ENCODE results near the gene CAD. TPM values are rescaled to one million over a fixed set of nuclear protein-coding genes. Genes with fewer than 3 reads are reported as not detected.
A peak's percentile ranks its signal among the peaks of the same experiment; 100 is the strongest.

CAD gene
- total and polyA plus RNA-seq, 2 donors (not counting 3 experiments of a cell fraction or from before 2014, with no cell fraction given), result 60.3 to 91.4 TPM

GRCh38 chr2:27262379-27263286 lies 45.5 kb downstream of the CAD start, which contains the start of gene SLC30A3:
SLC30A3 (minus strand) TSS chr2:27263047; CDS start chr2:27262906, 141 bp downstream.
- CTCF ChIA-PET, result interaction anchor here (0.8 to 6.9 kb wide), 10 partner anchors 9 to 93 kb away, joined by 3 to 143 read pairs (median 4); partner anchors contain the start of gene TRIM54
- FAIRE-seq (peak; percentile 63), DNase-seq (ENCODE audit: low read depth, low spot score) (peak; percentile 62)
- H3K36me3 ChIP-seq (ENCODE audit: control insufficient read depth in 2 of 2, extremely low read depth in 1 of 2, insufficient read depth in 2 of 2, low read length in 2 of 2), result peaks cover 0 to 4% of the 10 kb centered on the region in 2 experiments
- peak within 1 kb of the TSS; percentile 24 for H3K9ac ChIP-seq (replicated peaks; ENCODE audit: extremely low read depth, insufficient read depth, low read length)
- TF ChIP-seq EZH2 (IDR thresholded peaks at IDR 0.05; ENCODE audit: borderline replicate concordance, low read depth, low read length, severe bottlenecking), result peak; percentile 32
- TF ChIP-seq POLR2A (IDR thresholded peaks at IDR 0.05; ENCODE audit: low read depth, low read length), result no peak
- peak; percentile 49 for TF ChIP-seq POLR2AphosphoS5 (IDR thresholded peaks at IDR 0.05; ENCODE audit: insufficient read depth, low read depth, low read length)
- peak in 1 of 2 donors; percentile 1 for TF ChIP-seq CTCF (IDR thresholded peaks at IDR 0.05; ENCODE audit: extremely low read depth in 1 of 2, insufficient read depth in 1 of 2, low read depth in 1 of 2, low read length in 2 of 2)
- no peak for TF ChIP-seq GATA2 (IDR thresholded peaks at IDR 0.05; ENCODE audit: insufficient read depth, insufficient read length, low read depth, low read length)
- no peaks in the 10 kb centered on the region for H3K79me2 ChIP-seq (ENCODE audit: control insufficient read depth, insufficient read depth, low read length)
- POLR2A ChIA-PET, result interaction anchor here (0.6 kb wide), 1 partner anchor 1632 kb away, joined by 3 read pairs; the partner anchor contains the start of gene WDR43
- no peaks in the 10 kb centered on the region for H4K20me1 ChIP-seq (replicated peaks; ENCODE audit: control insufficient read depth, extremely low read depth, insufficient read depth, low read length)
- H3K4me3 ChIP-seq (replicated peaks in 1 of 3; ENCODE audit: insufficient read depth in 1 of 3, low read depth in 1 of 3, low read length in 3 of 3), result peak within 1 kb of the TSS; percentile 23 to 82 (median 58)
- BruUV-seq (replicated peaks), result no TSS peak
- no peaks in the 10 kb centered on the region for H3K9me3 ChIP-seq (replicated peaks; ENCODE audit: control insufficient read depth, insufficient read depth, low read length)
- H3K27me3 ChIP-seq (ENCODE audit: control insufficient read depth in 2 of 2, insufficient read depth in 2 of 2, low read length in 2 of 2), result peaks cover 15 to 38% of the 10 kb centered on the region in 2 experiments
- peak within 1 kb of the TSS; percentile 77 for H3K4me2 ChIP-seq (ENCODE audit: insufficient read depth, low read length)
- peaks cover 22% of the 10 kb centered on the region for H3K4me1 ChIP-seq (ENCODE audit: control insufficient read depth, extremely low read depth, insufficient read depth, low read length)
- dilution Hi-C loops (cut with MboI; ENCODE audit: extremely low pct_ligation_motif_present, low sequenced_read_pairs), result no loop called here
- H3K9me1 ChIP-seq (replicated peaks; ENCODE audit: control insufficient read depth, extremely low read depth, insufficient read depth, low read length), result no peaks in the 10 kb centered on the region
- peak within 1 kb of the TSS; percentile 70 for H2AFZ ChIP-seq (ENCODE audit: low read depth, low read length)
- H3K27ac ChIP-seq (ENCODE audit: insufficient read depth, low read depth, low read length), result no peak within 1 kb of the TSS
- intact Hi-C loops (cut with micrococcal nuclease), result no loop called here
